NCI-H2196 (cell line): ENCODE measurements around the gene BICC1.

Experiments used
- DNase-seq: peaks from one replicate; lab custom pipeline; 2025; ENCODE audit not compliant: unreplicated experiment; lab: John Stamatoyannopoulos, UW

The BICC1 gene

DNA sequence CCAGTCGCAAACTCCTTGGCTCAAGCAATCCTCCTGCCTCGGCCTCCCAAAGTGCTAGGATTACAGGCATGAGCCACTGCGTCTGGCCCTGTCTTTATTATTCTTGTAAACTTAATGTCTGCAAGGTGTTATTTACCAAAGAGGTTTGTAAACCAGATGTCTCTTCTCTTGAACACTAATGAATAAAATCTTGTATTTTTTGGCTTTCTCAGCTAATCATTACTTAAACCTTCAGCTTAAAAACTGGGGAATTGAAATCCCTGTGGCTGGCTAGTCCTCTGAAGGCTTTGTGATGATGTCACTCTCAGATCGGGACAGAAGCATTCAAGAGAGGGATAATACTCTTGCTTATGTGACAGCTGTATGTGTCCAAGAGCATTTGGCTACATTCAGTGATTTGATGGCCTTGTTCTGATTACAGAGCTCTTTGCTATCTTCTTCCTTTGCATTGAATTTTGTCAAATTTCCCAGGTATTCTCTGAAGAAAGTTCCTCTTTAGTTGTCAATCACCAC is 130.3 kb downstream of the BICC1 start:
- no peak for DNase-seq

DNA sequence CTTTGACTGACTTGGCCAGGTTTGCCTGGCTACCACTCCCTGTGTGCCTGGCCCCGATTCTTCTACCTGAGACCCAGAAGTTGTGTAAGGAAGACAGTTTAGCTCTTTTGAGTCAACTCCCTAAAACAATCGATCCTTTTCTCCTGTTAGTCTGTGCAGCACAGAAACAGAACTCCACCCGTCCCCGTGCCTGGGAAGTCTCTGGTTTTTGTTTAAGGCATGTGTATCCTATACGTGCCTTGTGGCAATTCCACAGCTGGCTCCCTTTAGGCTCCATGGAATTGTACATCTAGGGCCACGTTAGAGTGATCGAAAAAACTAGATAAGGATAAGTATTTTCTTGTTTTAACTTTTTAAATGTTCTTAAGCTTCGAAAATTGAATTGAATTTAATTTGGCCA is 131.6 kb downstream of the BICC1 start:
- no peak for DNase-seq

DNA sequence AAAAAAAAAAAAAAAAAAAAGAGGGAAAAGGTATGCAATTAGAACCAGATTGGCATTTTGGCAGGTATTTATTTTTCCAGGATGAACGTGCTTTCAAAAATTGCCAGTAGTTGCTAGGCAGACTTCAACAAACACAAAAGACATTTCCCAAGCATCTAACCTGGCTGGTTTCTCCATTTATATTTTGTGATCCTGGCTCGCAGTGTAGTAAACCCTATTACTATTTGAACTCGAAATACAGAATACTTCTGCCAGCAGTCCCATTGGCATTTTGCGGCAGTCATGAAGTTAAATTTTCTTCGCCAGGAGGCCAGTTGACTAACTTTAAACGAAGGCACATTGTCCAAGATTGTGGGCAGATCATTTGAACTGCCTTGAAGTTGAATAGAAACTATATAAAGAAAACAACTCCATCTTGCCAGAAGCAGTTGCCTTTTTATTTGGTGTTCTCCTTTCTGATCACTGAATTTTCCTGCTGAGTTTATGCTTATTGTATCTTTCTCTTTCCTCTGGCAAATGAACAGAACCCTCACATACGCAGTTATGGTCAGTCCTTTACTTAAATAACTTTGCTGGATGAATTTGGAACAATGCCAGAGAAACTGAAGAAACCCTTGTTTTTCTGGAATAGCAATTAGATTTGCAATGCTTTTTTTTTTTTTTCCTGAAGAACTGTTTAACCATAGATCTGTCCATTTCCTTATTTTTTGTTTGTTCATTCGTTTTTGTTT is 132.9 kb downstream of the BICC1 start:
- no peak for DNase-seq

DNA sequence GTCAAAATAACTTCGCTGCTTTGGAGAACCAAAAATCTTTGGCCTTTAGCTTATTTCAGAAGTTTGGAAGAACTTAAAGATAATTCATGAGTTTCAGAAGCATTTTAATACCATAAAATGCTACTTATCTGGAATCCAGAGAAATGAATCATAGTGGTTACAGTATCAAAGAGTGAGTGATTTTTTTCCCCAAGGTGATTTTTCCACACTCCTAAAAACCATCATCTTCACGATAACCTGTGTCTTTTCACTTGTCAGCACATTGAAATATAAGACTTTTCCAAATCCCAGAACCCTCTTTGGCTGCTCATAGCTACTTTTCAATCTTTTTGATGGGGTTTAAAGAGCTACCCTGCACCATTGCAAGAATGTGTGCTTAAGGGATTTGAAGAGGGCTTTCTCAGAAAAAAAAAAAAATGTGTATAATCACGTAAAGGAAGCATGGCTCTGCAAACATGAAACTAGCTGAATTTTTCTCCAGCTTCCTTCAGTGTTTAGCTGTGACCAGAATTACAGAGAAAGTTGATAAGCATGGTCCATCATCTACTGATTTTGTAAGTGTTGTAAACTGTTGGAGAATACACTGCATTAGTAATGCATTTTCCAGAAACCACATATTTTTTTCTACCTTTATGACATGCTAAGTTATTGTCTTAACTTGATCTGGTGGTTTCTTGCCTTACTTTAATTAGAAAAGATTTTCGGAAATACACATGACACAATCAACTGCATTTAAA is 134.9 kb downstream of the BICC1 start:
- no peak for DNase-seq

DNA sequence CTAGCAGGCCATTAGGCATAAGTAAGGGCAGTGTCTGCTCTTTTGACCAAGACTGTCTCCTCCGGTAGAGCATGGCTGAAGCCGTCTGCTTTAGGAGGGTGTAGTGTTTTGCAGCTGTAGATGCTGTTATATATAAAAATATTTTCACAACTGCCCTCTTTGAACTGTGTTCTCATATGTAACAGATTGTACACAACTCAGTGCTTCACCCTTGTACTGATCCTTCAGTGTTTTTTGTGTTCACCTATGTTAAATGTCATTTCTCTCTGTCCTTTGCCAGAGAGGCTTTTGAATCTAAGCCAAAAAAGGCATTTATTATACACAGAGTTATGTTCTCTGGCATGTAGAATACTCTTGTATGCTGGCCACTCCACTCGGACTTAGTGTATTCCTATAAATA is 135.5 kb downstream of the BICC1 start:
- DNase-seq = no peak

DNA sequence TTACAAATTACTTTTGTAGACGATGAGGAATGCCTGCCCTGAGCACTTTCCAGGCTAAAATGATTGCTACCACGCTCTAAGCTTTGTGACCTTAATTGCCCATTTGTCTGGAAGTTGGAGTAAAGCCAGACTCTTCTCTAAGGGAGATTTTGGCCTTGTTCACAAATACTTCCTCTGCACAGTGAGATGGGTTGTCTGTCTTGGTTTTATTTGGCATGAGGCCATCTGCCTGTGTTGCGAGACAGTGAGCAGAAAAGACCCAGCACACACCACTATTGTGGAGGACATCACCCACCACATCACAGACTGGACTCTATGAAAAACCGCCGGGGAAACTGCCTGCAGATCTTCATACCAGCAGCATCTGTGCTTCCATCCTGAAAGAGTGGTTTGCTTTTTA is 138.4 kb downstream of the BICC1 start:
- no peak for DNase-seq

DNA sequence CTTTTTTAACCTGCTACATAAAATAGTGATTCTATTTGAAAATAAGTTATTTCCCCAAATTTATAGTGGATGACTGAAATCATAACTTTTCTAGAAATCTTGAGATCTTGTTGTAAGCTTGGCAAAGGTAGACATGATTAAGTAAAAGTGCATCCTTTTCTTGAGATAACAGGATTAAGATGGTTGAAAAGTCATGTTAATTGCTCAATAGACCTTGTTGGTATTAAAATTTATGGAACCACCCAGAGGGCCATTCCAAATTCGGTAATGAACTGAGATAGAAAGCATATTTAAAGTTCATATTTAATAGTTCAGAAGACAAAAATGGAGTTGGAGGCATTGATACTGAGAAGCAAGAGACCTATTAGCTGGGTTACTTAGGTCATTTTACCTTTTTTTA is 139.1 kb downstream of the BICC1 start:
- DNase-seq = no peak

DNA sequence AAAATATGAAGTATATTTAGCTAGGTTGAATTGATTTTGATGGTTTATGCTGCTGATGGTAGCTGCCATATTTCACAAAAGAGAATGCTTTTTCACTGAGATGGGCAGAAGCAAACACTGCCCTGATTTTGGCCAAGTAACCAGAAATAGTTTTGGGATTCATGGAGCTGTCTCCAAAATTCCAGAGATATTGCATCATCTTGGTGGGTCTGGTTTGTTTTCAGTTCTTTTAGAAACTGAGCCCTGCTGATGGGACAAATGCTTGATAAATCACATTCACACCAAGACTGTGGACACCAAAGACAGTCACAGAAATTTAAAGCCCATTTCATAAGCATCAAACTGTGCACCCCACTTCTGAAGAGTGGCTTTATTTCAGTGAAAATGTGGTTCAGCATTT is 140.5 kb downstream of the BICC1 start:
- no peak for DNase-seq

DNA sequence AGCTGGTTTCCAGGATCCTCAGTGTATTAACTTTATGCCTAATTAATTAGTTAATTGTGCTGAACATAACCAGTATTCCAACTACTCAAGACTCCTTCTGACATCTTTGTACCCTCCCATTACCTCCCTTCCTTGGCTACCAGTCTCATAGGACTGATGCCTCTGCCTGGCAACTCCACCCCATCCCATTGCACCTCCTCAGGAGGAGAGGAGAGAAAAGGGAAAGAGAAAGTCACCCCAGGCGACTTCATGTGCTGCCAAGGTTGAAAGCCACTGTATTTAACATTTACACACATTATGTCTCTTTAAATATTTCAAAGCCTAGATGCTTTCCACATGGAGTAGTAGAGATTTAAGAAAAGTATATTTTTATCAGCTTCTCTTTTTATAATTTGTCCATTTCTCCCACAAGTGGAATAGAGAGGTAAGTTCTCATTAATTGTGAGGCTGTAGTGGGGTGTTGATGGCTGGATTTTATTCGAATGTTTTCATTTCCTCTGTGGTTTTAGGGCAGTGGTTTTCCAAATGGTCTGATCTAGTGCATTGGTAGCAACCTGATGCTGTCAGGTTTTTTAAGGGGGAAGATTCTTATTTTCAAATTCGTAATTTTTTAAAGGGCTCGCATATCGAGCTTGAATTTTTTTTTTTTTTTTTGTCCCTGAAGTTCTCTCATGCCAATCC is 148.0 kb downstream of the BICC1 start:
- DNase-seq = no peak

DNA sequence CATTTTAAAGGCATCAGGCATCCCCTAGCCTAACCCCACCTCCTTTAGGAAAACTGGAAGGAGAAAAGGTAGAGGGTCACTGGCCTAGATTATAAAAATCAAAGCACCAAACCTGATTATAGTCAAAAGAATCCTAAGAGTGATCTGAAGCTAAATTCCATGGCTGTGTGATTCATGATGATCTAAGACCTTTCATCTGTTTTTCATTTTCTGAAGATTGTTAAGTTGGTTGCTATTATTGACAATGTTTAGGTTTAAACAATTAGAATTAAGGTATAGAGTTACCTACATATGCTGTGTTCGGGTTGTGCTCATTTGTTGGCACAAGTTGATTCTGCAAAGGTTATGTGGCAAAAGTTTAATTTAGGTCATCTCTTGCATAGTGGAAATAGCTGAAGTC is 148.7 kb downstream of the BICC1 start:
- DNase-seq = no peak

DNA sequence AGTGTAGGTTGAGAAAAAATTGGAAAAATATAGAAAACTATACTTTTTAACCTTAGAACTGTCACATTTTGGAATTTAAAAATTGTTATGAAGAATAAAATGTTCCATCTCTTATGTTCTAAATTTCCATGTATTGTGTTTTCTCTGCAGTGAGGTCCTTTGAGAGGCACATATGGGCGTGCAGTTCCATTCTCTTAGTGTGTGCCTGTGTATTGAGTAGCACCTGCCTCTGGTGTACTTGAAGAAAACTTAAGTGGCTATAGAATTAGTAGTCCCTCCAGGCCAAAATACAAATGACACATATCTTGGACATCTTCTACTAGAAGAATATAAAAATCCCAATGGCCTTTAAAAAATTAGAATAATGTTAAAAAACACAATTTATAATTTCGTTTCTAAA is 149.2 kb downstream of the BICC1 start:
- DNase-seq = no peak

DNA sequence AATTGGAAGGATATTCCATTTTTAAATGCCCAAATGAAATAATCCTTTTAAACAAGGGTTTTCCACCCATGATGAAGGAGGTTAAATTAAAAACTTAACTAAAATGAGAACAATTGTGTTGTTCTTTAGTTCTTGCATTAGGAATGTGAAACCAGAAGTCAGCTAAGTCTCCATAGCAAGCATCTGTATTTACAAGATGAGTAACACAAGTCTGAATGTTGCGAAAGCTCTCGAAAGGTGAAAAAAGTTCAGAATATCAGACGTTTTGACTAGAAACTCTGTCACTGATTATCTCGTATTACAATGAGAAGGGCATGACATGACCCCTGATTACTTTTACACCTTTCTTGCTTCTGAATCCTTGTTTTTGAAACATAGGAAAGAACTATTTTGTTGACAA is 149.6 kb downstream of the BICC1 start:
- no peak for DNase-seq

DNA sequence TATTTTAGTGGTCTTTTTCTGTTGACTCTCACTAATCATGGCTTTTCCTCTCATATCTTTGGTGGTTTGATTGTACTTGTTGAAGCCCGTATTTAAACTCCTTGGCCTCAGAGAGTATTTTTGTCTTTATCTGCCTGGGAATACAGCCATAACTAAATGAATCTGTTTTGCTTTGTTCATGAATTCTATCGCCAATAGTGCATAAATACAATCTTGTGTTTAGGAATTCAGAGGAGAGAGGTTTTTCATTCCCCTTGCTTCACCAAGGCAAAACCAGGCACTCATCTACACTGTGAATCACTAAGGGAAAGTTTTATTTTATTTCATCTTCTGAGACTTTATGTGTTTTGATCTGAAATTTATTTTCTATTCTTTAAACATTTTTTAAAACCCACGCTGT is 152.7 kb downstream of the BICC1 start:
- no peak for DNase-seq

DNA sequence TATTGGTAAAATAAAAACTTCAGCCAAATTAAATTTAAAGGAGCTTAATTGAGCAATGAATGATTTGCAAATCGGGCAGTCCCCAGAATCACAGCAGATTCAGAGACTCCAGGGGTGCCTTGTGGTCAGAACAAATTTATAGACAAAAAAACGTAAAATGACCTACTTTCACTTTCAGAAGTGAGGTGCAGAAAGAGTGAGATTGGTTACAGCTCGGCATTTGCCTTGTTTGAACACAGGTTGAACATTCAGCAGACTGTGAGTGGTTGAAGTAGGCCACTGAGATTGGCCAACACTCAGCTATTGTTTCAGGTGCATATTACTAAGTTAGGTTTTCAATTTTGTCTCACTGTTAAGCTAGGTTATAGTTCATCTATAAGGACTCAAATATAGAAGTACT is 153.4 kb downstream of the BICC1 start:
- DNase-seq = no peak

DNA sequence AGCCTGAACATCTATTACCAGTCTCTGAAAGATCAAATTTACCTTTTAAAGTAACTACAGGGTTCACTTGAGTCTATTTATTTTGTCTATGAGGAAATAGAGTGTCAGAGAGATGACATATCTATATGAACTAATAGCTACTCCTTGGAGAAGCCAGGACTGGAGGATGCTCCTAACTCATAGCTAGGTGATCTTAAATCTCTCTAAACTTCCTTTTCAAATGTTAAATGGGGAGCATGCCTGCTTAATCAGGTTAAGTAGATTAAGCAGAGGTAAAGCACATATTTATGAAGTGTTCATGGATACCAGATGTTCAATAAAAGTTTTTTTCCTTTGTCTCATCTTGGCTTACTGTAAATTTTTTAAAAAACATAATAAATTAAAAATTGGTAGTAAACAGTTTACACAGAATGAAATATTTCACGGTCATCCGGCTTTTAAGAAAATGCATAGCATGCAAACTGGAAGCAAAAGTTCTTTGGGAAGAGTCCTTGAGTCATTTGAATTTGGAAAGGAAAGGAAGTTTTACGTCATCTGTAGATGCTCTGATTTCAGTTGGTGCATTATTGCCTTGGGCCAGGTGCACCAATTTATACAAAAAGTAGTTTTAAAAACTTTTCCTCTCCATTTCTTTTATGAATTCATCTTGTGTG is 155.1 kb downstream of the BICC1 start:
- no peak for DNase-seq

DNA sequence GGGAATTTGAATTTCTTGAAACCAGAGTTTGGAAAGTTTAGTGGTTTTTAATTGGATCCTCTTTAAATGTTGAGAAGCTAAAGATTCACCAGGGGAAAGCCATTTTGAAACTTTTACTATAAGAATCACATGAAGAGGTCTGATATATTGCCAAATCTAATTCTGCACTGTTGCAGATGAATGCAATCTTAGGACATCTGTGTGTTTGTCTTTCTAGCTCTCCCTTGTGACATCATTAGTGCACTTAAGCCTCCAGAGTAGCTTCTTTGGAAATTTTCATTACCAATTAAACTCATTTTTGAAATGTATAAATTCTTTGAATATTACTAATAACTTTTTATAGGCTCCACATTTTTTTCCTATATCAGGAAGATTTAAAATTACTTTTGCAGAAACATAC is 160.2 kb downstream of the BICC1 start:
- DNase-seq = no peak

DNA sequence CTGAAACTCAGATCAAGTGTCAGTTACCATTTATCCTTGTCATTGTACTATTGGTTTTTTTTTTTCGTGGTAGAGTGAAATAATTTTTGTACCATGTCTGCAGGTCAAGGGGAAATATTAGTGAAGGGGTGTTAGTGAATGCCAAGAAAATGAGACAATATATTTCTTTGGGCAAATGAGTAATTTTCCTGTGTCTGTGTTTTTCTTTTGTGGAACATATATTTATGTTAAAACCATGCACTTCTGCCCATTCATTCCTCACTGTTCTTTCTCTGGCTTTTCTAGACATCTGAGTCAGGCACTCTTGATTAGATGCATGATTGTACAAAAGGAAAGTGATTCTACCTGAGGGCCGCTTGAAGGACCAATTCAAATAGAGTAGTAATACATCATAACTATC is 161.6 kb downstream of the BICC1 start:
- DNase-seq = no peak

DNA sequence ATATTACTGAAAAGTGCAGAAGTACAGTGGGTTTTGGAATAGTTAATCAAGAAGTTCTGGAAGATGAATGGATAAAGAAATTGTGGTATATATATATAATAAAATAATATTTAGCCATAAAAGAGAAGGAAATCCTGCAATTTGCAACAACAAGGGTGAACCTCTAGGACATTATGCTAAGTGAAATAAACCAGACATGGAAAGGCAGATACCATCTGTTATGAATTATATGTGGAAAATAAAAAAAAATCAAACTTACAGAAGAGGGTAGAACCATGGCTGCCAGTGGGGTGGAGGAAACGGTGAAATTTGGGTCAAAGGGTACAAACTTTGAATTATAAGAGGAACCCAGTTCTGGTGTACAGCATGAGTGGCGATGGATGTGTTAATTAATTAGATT is 162.6 kb downstream of the BICC1 start:
- DNase-seq = no peak

DNA sequence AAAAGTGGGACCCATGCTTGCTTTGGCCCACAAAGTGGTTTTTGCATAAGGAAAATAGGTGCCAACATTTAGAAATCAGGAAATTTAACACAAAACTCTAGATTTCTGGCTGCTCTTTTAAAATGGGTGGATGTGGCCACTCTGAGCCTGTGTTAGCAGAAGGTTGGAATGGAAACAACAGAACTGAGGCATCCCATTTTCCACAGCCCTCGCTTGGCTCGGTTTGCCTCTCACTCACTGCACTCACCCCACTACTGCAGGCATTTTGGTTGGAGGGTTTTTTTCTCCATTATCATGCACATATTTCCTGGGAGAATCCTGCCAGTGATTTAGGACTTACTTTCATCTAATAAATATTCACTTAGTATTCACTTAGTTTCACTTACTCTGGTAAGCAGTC is 178.9 kb downstream of the BICC1 start:
- no peak for DNase-seq

DNA sequence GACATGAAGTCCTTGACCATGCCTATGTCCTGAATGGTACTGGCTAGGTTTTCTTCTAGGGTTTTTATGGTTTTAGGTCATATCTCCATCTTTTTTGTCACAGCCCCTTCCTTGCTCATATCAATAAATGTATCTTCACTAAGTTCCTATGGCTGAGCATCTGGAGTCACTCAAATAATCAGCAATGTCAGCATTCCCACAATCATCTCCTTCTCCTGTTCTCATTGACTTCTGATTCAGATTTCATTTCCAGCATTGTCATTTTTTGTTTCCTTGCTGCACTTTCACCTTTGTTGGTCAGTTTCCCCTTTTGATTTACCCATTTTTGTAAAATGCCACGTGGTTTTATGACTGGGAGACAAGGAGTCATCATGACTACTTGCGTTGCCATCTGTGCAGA is 181.2 kb downstream of the BICC1 start:
- no peak for DNase-seq

DNA sequence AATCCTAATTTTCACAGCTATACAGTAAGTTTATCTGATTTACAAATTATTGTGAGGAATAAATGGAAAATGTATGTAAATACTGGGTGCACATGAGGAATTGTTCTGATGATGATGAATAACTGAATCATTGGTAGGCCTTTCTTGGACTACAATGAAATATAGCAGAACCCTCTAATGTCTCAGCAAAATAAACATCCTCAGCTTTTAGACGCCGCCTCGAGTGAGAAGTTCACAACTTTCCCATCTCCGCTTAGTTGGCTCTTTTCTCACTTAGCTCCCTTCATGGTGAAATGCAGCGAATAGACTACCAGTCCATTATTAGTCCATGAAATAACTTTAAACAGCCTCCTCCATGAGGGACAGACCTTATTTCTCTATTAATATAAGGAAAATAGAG is 182.3 kb downstream of the BICC1 start:
- no peak for DNase-seq

DNA sequence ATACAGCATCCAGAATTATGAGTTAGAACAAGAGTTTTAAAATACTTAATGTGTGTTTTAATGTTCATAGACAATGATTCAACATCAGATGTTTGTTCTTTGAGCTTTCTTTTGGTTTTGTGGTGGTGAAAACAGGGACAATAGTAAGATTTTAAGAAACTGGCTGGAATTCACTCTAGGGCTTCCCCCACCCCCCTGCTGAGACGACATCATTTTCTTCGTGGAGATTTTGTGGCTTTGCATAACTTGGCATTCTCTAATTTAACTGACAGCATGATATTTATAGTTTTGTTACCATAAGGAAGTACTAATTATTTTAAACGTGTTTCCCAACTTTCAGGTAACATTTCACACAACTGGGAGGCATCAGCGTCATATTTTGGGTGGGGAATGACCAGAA is 184.1 kb downstream of the BICC1 start:
- no peak for DNase-seq
